ENCODE data around the gene LRRC31.

LRRC31 gene

DNA sequence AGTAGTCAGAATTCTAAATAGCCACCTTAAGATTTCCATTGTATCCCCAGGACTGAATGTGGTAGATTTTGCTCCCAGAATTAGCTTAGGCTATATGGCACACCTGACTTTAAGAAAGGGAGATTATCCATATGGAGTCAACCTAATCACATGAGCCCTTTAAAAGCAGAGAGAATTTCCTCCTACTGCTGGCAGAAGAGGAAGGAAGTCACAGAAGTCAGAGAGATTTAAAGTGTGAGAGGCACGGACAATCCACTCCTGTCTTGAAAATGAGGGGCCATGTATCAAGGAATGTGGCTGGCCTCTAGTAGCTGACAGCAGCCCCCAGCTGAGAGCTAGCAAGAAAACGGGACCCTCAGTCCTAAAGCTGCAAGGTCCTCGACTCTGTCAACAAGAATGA, 26.8 kb downstream of the LRRC31 start:
- H3K4me2 ChIP-seq = no peak overlapping the region
- H3K27me3 ChIP-seq (ENCODE audit: insufficient read depth, low read depth) = no peaks in the 10 kb centered on the region
- H3K36me3 ChIP-seq (ENCODE audit: insufficient read depth) = no peaks in the 10 kb centered on the region
- no peak for TF ChIP-seq CTCF (conservative IDR thresholded peaks at IDR 0.05; ENCODE audit: low read depth, low read length)
- no peaks in the 10 kb centered on the region for H3K79me2 ChIP-seq (ENCODE audit: insufficient read depth, low read depth)
- H3K27ac ChIP-seq = no peak overlapping the region
- H3K9ac ChIP-seq = no peak overlapping the region
- H3K4me3 ChIP-seq (IDR thresholded peaks at IDR 0.05; ENCODE audit: insufficient read depth, low read depth, low read length) = no peak overlapping the region
- H2AFZ ChIP-seq (ENCODE audit: low read depth) = no peak overlapping the region
- no peaks in the 10 kb centered on the region for H3K4me1 ChIP-seq (ENCODE audit: low read depth, poor library complexity, severe bottlenecking)
- no peaks in the 10 kb centered on the region for H4K20me1 ChIP-seq (ENCODE audit: insufficient read depth)

DNA sequence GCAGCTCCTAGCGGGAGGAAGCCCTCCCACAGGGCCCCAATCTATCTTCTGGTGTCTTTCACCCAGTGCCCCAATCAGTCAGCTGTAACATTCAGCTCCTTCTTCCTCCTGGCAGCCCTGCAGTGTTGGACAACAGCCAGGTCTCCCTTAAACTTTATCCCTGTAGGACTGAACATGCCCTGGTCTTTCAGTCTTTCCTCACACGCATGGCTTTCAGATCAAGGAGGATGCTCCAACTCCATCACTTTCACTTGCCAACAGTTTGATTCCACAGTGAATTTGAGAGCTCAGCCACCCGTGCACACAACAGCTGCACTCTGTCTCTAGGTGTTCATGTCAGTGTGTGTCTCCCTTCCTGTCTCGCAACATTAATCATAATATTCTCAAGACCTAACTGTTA, 28.6 kb downstream of the LRRC31 start:
- no peak overlapping the region for H3K4me3 ChIP-seq (IDR thresholded peaks at IDR 0.05; ENCODE audit: insufficient read depth, low read depth, low read length)
- no peak for TF ChIP-seq CTCF (conservative IDR thresholded peaks at IDR 0.05; ENCODE audit: low read depth, low read length)
- no peaks in the 10 kb centered on the region for H3K27me3 ChIP-seq (ENCODE audit: insufficient read depth, low read depth)
- no peak overlapping the region for H3K9ac ChIP-seq
- H2AFZ ChIP-seq (ENCODE audit: low read depth) = no peak overlapping the region
- no peaks in the 10 kb centered on the region for H3K36me3 ChIP-seq (ENCODE audit: insufficient read depth)
- H3K79me2 ChIP-seq (ENCODE audit: insufficient read depth, low read depth) = no peaks in the 10 kb centered on the region
- no peak overlapping the region for H3K4me2 ChIP-seq
- no peaks in the 10 kb centered on the region for H3K4me1 ChIP-seq (ENCODE audit: low read depth, poor library complexity, severe bottlenecking)
- H3K27ac ChIP-seq = no peak overlapping the region
- no peaks in the 10 kb centered on the region for H4K20me1 ChIP-seq (ENCODE audit: insufficient read depth)

DNA sequence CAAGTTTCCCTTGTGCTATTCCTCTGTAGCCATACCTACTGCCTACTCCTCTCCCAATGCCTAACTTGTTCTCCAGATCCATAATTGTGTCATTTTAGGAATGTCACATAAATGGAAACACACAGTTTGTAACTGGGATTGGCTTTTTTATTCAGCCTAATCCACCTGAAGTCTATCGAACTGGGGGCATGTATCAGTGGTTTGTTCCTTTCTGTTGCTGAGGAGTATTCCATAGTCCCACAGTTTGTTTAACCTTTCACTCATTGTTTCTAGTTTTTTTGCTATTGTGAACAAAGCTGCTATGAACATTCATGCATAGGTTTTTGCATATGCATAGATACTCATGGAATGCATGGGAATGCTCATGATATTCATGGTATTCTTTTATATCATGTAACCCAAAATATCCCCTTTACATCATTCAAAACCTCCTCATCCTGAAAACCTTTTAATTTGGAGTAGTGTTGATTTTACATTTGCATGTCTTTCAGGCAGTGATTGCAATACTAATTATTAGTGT, 31.2 kb downstream of the LRRC31 start:
- Histone ChIP-seq H3K36me3 (ENCODE audit: insufficient read depth) (no peaks in the 10 kb centered on the region), H3K9ac (no peak overlapping the region), H4K20me1 (ENCODE audit: insufficient read depth) (no peaks in the 10 kb centered on the region), H3K4me3 (IDR thresholded peaks at IDR 0.05; ENCODE audit: insufficient read depth, low read depth, low read length) (no peak overlapping the region), H3K27ac (no peak overlapping the region), H2AFZ (ENCODE audit: low read depth) (no peak overlapping the region), H3K4me2 (no peak overlapping the region), H3K27me3 (ENCODE audit: insufficient read depth, low read depth) (no peaks in the 10 kb centered on the region), H3K79me2 (ENCODE audit: insufficient read depth, low read depth) (no peaks in the 10 kb centered on the region), H3K4me1 (ENCODE audit: low read depth, poor library complexity, severe bottlenecking) (no peaks in the 10 kb centered on the region)
- no peak for TF ChIP-seq CTCF (conservative IDR thresholded peaks at IDR 0.05; ENCODE audit: low read depth, low read length)

DNA sequence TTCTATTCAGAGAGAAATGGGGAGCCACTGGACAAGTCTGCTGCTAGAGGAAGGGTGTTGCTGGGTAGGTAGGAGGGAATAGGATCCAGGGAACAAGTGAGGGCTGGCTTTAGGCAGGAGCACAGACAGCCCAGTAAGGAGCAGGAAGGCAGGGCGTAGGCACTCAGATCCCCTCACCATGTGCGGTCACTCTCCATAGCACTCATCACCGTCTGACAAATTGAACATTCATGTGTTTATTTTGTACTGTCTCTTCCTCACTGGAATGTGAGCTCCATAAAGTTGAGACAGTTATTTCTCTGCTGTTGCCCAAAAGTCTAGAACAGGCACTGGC, 32.8 kb downstream of the LRRC31 start:
- Histone ChIP-seq H3K79me2 (ENCODE audit: insufficient read depth, low read depth) (no peaks in the 10 kb centered on the region), H3K27ac (no peak overlapping the region), H3K4me3 (IDR thresholded peaks at IDR 0.05; ENCODE audit: insufficient read depth, low read depth, low read length) (no peak overlapping the region), H3K9ac (no peak overlapping the region), H3K4me2 (no peak overlapping the region), H4K20me1 (ENCODE audit: insufficient read depth) (no peaks in the 10 kb centered on the region), H3K27me3 (ENCODE audit: insufficient read depth, low read depth) (no peaks in the 10 kb centered on the region), H3K36me3 (ENCODE audit: insufficient read depth) (no peaks in the 10 kb centered on the region), H3K4me1 (ENCODE audit: low read depth, poor library complexity, severe bottlenecking) (no peaks in the 10 kb centered on the region), H2AFZ (ENCODE audit: low read depth) (no peak overlapping the region)
- TF ChIP-seq CTCF (conservative IDR thresholded peaks at IDR 0.05; ENCODE audit: low read depth, low read length) = no peak

All from KMS-11 (cell line).